Prostate gland (tissue), 2 donors: ENCODE measurements around the gene CORO1C. TPM values are rescaled to one million over a fixed set of nuclear protein-coding genes. Genes with fewer than 3 reads are reported as not detected.
"Not testable (repeated sequence)": the region's sequence is repeated elsewhere in the genome, so short reads cannot be mapped to it uniquely, and the experiment has no call there.

Source experiments
- DNase-seq: peaks from one replicate; pipeline ENCODE4 v3.0.0-alpha.2; 2019; ENCODE audit warnings: low spot score
- H3K27ac ChIP-seq, 2 donors: fragments of 200-600 bp; sonication (generic); 2 replicates each; pipeline ENCODE4 v1.5.1; 2017 to 2019
- H3K27me3 ChIP-seq: fragments of 200-600 bp; sonication (generic); replicated peaks from 2 replicates; pipeline ENCODE4 v1.5.1; 2019; ENCODE audit not compliant: insufficient read depth
- H3K36me3 ChIP-seq, 2 donors: fragments of 200-600 bp; sonication (generic); 1 replicate in 1 of 2; 2 replicates in 1 of 2; pipeline versions ENCODE4 v1.5.1 to v1.8.1; 2017 to 2019
- H3K4me1 ChIP-seq: fragments of 200-600 bp; sonication (generic); replicated peaks from 2 replicates; pipeline ENCODE4 v1.5.1; 2019
- H3K4me3 ChIP-seq, 2 donors: fragments of 200-600 bp; sonication (generic); 2 replicates each; pipeline ENCODE4 v1.5.1; 2017 to 2019
- H3K9me3 ChIP-seq: fragments of 200-600 bp; sonication (generic); 2 replicates; pipeline ENCODE4 v1.5.1; 2017
- CTCF ChIP-seq, 4 experiments: fragments of 200-600 bp in 2 of 4; fragments of 450-650 bp in 2 of 4; sonication (generic) in 2 of 4; IDR thresholded peaks; 1 replicate in 3 of 4; 2 replicates in 1 of 4; pipeline ENCODE4 v1.5.1; 2016 to 2019; ENCODE audit warnings: antibody characterized with exemption in 4 of 4, mild to moderate bottlenecking in 2 of 4, moderate library complexity in 2 of 4
- POLR2A ChIP-seq: fragments of 450-650 bp; IDR thresholded peaks from one replicate; pipeline ENCODE4 v1.6.1; 2016; ENCODE audit warnings: antibody characterized with exemption, mild to moderate bottlenecking
- POLR2AphosphoS5 ChIP-seq: sonication (generic); formaldehyde crosslinking; IDR thresholded peaks from one replicate; pipeline ENCODE4 v1.6.1; 2017; ENCODE audit warnings: antibody characterized with exemption
- WGBS: methylation state at CpG from one replicate; pipeline ENCODE4 v1.1.5; 2018; 5-methylcytosine and 5-hydroxymethylcytosine counted together
- intact Hi-C: fragments of 100-400 bp; cut with DNase I; formaldehyde crosslinking; loops from one replicate; pipeline ENCODE4 v1.14.2; 2022
- total RNA-seq, 2 donors: library from RNA; depleted of rRNA; stranded (reverse); fragments of >200 nt; gene quantifications; one replicate each; pipeline ENCODE4 v1.1.0, GENCODE V29; 2016

Gene CORO1C
- total RNA-seq, 2 donors from 2014 or later: 34.9 to 105 TPM

- H3K27me3 ChIP-seq: no peaks in the 10 kb centered on the region
- TF ChIP-seq POLR2A (no peak), POLR2AphosphoS5 (no peak), CTCF (IDR thresholded peaks at IDR 0.05) (no peak)
- no peaks in the 10 kb centered on the region for H3K4me1 ChIP-seq
- no peaks in the 10 kb centered on the region for H3K9me3 ChIP-seq
- intact Hi-C loops: no loop called here
- H3K36me3 ChIP-seq: no peaks in the 10 kb centered on the region
- H3K4me3 ChIP-seq: no peak overlapping the region
- 95% methylated on average over 2 of the region's 2 CpGs for WGBS
- H3K27ac ChIP-seq: no peak overlapping the region
- no peak for DNase-seq
These were observed 24.2 kb upstream of the CORO1C start for GRCh38 chr12:108755481-108755880.

- Histone ChIP-seq H3K27me3 (no peaks in the 10 kb centered on the region), H3K27ac (no peak overlapping the region), H3K9me3 (no peaks in the 10 kb centered on the region), H3K4me3 (no peak overlapping the region), H3K4me1 (no peaks in the 10 kb centered on the region), H3K36me3 (no peaks in the 10 kb centered on the region)
- TF ChIP-seq CTCF (IDR thresholded peaks at IDR 0.05) (no peak), POLR2A (no peak), POLR2AphosphoS5 (no peak)
- 88% methylated on average over 6 of the region's 6 CpGs for WGBS
- intact Hi-C loops: no loop called here
- no peak for DNase-seq
These were observed 22.7 kb upstream of the CORO1C start for GRCh38 chr12:108753976-108754375.

GRCh38 chr12:108752387-108752786 is 21.1 kb upstream of the CORO1C start:
- 62% methylated on average over 1 of the region's 1 CpG for WGBS
- H3K9me3 ChIP-seq: no peaks in the 10 kb centered on the region
- no peak overlapping the region for H3K4me3 ChIP-seq
- H3K27ac ChIP-seq: no peak overlapping the region
- no peak for TF ChIP-seq POLR2AphosphoS5
- TF ChIP-seq POLR2A: no peak
- TF ChIP-seq CTCF (IDR thresholded peaks at IDR 0.05): no peak
- no peaks in the 10 kb centered on the region for H3K27me3 ChIP-seq
- intact Hi-C loops: no loop called here
- no peaks in the 10 kb centered on the region for H3K36me3 ChIP-seq
- no peaks in the 10 kb centered on the region for H3K4me1 ChIP-seq
- DNase-seq: no peak

GRCh38 chr12:108751821-108752220 is 20.5 kb upstream of the CORO1C start:
- Histone ChIP-seq H3K4me3 (no peak overlapping the region), H3K27ac (no peak overlapping the region), H3K27me3 (no peaks in the 10 kb centered on the region), H3K4me1 (no peaks in the 10 kb centered on the region), H3K9me3 (no peaks in the 10 kb centered on the region), H3K36me3 (no peaks in the 10 kb centered on the region)
- intact Hi-C loops: no loop called here
- 71% methylated on average over 4 of the region's 4 CpGs for WGBS
- no peak for DNase-seq
- TF ChIP-seq POLR2A (no peak), CTCF (IDR thresholded peaks at IDR 0.05) (no peak), POLR2AphosphoS5 (no peak)

GRCh38 chr12:108751003-108751402 is 19.7 kb upstream of the CORO1C start:
- H3K9me3 ChIP-seq, H3K27me3 ChIP-seq, H3K27ac ChIP-seq, H3K4me3 ChIP-seq, H3K36me3 ChIP-seq, H3K4me1 ChIP-seq, DNase-seq, intact Hi-C loops: not testable (repeated sequence)
- WGBS: 79% methylated on average over 4 of the region's 4 CpGs
